Measurements from ENCODE around the gene ABCC4. TPM values are rescaled to one million over a fixed set of nuclear protein-coding genes. Genes with fewer than 3 reads are reported as not detected.
A peak's percentile ranks its signal among the peaks of the same experiment; 100 is the strongest.

The ABCC4 gene
- total RNA-seq, 4 donors from 2014 or later = 15.8 to 26.0 (median 23.8) TPM

DNA sequence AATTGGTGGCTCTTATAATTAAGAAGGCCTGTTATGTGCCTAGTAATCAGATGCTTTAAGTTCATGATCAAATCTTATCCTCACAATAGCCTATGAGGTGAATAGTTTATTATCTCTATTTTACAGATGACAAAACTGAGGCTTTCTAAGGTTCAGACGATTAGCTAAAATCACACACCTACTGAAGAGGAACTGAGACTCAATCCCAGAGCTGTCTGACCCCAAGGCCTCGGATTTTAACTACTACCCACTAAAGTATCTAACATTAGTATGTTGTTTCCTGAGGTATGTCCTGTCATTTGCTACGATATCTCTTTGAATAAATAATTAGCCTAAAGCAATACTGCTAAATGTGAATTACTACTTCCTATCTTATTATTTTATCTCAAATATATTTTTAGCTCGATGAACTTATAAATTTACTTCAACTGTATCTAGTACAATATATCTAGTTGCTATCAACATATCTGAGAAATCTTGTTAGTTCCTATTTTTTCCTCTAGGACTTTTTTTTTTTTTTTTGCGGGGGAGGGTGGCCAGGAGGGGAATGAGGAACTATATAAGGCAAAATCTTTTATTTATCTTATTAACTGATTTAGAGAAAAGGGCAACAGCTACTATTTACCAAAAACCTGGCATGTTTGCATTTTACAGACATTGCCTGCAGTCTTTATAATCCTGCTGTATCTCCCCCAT is 118.5 kb downstream of the ABCC4 start:
- H3K4me1 ChIP-seq = peaks cover 0 to 15% (median 9%) of the 10 kb centered on the region in 4 donors
- no peak overlapping the region for H3K27ac ChIP-seq
- WGBS, 2 donors (ENCODE audit: low coverage in 1 of 2) = 68 to 74% methylated on average over 3 to 5 of the region's 5 CpGs
- no peaks in the 10 kb centered on the region for H3K27me3 ChIP-seq
- TF ChIP-seq, protein P1, sequence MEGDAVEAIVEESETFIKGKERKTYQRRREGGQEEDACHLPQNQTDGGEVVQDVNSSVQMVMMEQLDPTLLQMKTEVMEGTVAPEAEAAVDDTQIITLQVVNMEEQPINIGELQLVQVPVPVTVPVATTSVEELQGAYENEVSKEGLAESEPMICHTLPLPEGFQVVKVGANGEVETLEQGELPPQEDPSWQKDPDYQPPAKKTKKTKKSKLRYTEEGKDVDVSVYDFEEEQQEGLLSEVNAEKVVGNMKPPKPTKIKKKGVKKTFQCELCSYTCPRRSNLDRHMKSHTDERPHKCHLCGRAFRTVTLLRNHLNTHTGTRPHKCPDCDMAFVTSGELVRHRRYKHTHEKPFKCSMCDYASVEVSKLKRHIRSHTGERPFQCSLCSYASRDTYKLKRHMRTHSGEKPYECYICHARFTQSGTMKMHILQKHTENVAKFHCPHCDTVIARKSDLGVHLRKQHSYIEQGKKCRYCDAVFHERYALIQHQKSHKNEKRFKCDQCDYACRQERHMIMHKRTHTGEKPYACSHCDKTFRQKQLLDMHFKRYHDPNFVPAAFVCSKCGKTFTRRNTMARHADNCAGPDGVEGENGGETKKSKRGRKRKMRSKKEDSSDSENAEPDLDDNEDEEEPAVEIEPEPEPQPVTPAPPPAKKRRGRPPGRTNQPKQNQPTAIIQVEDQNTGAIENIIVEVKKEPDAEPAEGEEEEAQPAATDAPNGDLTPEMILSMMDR (IDR thresholded peaks at IDR 0.05) = no peak
- TF ChIP-seq EP300 (IDR thresholded peaks at IDR 0.05; ENCODE audit: low read depth) = no peak
- TF ChIP-seq POLR2AphosphoS5 (IDR thresholded peaks at IDR 0.05) = no peak
- no peak for TF ChIP-seq POLR2A (IDR thresholded peaks at IDR 0.05)
- intact Hi-C loops (cut with DNase I; ENCODE audit: low total_unique reads) = no loop called here
- no peaks in the 10 kb centered on the region for H3K9me3 ChIP-seq
- H3K4me3 ChIP-seq = no peak overlapping the region
- in situ Hi-C loops (cut with MboI; ENCODE audit: low pct_ligation_motif_present in 1 of 4, low pct_unique_long_range_greater_than_20kb in 1 of 4, low sequenced_read_pairs in 3 of 4) = no loop called here
- no peaks in the 10 kb centered on the region for H3K36me3 ChIP-seq
- no peak for DNase-seq

DNA sequence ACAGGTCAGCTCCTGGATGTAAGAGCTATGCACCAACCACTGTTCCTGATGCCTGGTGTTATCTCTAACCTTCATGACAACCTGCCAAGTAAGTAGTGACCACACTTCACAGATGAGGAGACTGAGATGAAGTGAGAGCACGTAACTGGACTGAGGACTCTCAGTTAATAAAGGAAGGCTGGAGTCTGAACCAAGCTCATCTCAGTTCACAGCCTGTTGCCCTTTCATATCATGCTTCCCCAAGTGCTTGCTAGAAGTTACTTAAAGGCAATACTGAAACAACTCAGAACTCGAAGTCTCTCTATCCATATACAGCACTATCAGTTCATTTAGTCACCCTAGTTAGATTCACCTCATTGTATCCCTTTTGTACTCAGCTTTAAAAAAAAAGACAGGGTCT is 119.7 kb downstream of the ABCC4 start:
- 80 to 82% methylated on average over 2 of the region's 2 CpGs for WGBS, 2 donors (ENCODE audit: low coverage in 1 of 2)
- no peak for DNase-seq
- TF ChIP-seq POLR2A (IDR thresholded peaks at IDR 0.05) = no peak
- TF ChIP-seq, protein P1 (IDR thresholded peaks at IDR 0.05) = no peak
- TF ChIP-seq EP300 (IDR thresholded peaks at IDR 0.05; ENCODE audit: low read depth) = no peak
- TF ChIP-seq POLR2AphosphoS5 (IDR thresholded peaks at IDR 0.05) = no peak
- H3K4me1 ChIP-seq = peaks cover 0 to 15% (median 9%) of the 10 kb centered on the region in 4 donors
- H3K27ac ChIP-seq = peak overlapping the region in 1 of 4 donors; percentile 24
- no peak overlapping the region for H3K4me3 ChIP-seq
- no peaks in the 10 kb centered on the region for H3K9me3 ChIP-seq
- intact Hi-C loops (cut with DNase I; ENCODE audit: low total_unique reads) (no loop called here), in situ Hi-C loops (cut with MboI; ENCODE audit: low pct_ligation_motif_present in 1 of 4, low pct_unique_long_range_greater_than_20kb in 1 of 4, low sequenced_read_pairs in 3 of 4) (no loop called here)
- no peaks in the 10 kb centered on the region for H3K27me3 ChIP-seq
- no peaks in the 10 kb centered on the region for H3K36me3 ChIP-seq

DNA sequence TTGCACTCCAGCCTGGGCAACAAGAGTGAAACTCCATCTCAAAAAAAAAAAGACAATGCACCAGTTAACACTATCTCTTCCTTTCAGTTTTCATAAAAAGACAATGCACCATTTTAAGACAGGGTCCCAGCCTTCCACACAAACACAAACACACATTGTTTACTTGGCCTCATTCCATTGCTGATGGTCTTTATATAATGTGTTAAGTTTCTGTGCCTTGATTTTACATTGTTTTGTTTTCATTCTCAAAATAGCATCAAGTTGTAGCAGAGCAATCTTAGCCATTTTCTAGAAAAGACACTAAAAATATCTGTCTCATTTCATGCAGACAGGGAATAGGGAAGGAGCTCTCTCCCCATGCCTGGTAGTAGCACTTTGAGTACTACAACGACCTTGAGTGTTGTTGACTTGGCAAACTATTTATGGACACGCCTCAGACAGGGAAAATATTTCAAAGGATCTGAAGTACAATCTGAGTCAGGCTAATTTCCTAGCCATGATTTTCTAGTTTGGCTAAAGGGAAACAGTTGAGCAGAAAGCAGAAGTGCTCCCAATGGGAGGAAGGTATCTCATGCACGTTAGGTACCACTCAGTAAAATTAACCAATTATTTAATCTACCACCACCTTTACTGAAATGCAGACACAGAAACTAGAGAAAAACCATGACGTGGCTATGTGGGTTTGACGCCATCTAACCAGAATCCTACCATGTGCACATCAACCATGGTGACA is 120.6 kb downstream of the ABCC4 start:
- in situ Hi-C loops (cut with MboI; ENCODE audit: low pct_ligation_motif_present in 1 of 4, low pct_unique_long_range_greater_than_20kb in 1 of 4, low sequenced_read_pairs in 3 of 4) (no loop called here), intact Hi-C loops (cut with DNase I; ENCODE audit: low total_unique reads) (no loop called here)
- Histone ChIP-seq H3K9me3 (no peaks in the 10 kb centered on the region), H3K27me3 (no peaks in the 10 kb centered on the region), H3K27ac (peak overlapping the region in 2 of 4 donors; percentile 24 to 29), H3K4me1 (peaks cover 0 to 15% (median 9%) of the 10 kb centered on the region in 4 donors), H3K4me3 (no peak overlapping the region), H3K36me3 (no peaks in the 10 kb centered on the region)
- TF ChIP-seq EP300 (IDR thresholded peaks at IDR 0.05; ENCODE audit: low read depth) = no peak
- no peak for TF ChIP-seq POLR2AphosphoS5 (IDR thresholded peaks at IDR 0.05)
- TF ChIP-seq POLR2A (IDR thresholded peaks at IDR 0.05) = no peak
- TF ChIP-seq, protein P1 (IDR thresholded peaks at IDR 0.05) = no peak
- no peak for DNase-seq
- 40 to 48% methylated on average over 2 to 5 of the region's 5 CpGs for WGBS, 2 donors (ENCODE audit: low coverage in 1 of 2)

DNA sequence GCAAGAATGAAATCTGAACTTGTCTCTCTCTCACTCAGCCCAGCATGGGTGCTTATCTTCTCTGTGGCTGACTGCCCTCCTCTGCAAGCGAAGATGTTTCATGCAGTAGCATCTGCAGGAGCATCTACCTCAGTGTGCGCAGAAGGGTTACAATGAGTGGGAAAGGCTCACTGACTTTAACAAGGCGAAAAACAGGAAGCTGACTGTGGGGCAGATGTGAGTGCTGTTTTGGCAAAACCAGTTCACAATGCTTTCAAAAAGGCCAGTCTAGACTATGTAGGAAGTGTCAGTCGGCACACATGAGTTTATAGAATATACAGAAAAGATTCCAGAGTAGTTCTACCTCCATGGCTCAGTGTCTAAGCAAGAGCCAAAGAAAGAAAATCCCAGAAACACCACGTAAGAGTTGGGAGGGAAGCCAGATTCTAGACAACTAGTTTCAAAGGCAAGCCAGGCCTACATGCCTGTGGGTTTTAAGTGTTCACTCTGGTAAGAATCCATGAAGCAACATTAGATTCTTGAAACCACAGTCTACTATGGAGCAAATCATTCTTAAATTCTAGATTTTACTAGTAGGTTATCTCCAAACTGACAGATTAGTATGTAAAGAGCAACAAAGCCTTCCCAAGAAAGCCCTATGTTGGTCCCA is 124.5 kb downstream of the ABCC4 start:
- no peaks in the 10 kb centered on the region for H3K9me3 ChIP-seq
- intact Hi-C loops (cut with DNase I; ENCODE audit: low total_unique reads) (loop anchor here (10.0 kb wide), 1 partner anchor 1308 kb away; no protein-coding TSS in a partner anchor), in situ Hi-C loops (cut with MboI; ENCODE audit: low pct_ligation_motif_present in 1 of 4, low pct_unique_long_range_greater_than_20kb in 1 of 4, low sequenced_read_pairs in 3 of 4) (no loop called here)
- H3K36me3 ChIP-seq = no peaks in the 10 kb centered on the region
- no peak overlapping the region for H3K27ac ChIP-seq
- WGBS, 2 donors (ENCODE audit: low coverage in 1 of 2) = 82 to 88% methylated on average over 1 to 5 of the region's 5 CpGs
- no peak for DNase-seq
- H3K27me3 ChIP-seq = no peaks in the 10 kb centered on the region
- no peak for TF ChIP-seq POLR2AphosphoS5 (IDR thresholded peaks at IDR 0.05)
- no peak overlapping the region for H3K4me3 ChIP-seq
- peaks cover 0 to 15% (median 9%) of the 10 kb centered on the region in 4 donors for H3K4me1 ChIP-seq

Measured in transverse colon (tissue), 4 donors.